Measurements from ENCODE around the gene WDFY2. TPM values are rescaled to one million over a fixed set of nuclear protein-coding genes. Genes with fewer than 3 reads are reported as not detected.
A peak's percentile ranks its signal among the peaks of the same experiment; 100 is the strongest.

The WDFY2 gene
- total RNA-seq, 1 donor = 11.9 TPM

DNA sequence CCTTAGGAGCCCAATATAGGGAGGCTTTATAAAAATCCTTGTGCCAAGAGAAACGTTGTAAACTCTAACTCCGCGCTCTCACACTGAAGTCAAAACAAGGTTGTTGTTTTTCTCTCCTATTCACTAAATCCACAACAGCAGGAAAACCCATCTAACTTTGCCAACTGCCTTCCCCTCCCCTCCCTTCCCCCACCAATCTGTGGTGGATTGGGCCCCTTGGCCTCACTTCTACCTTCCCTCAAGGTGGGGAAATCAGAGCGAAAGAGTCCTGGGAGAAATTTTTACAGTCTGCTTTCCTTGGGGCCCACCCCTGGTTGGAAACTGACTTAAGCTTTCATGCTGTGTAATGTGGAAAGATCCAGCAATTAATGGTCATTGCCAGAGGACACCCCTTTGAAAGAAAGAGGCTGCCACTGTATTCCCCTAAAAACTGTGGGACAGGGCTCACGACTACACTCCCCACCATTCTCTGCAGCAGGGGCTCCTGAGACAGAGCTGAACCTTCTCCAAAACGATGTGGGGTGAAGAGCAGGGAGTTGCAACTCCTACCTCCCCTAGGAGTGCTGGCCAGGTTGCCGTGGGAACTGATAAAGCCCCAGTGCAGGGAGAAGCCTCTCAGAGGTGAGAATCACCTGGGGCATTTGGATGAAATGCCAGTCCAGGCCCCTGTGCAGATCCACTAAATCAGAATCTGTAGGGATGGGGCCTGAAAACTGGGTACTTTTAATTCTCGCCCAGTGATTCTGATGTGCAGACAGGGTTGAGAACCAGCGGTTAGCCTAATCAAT is 218.6 kb downstream of the WDFY2 start:
- peaks cover 3% of the 10 kb centered on the region for H3K27me3 ChIP-seq (ENCODE audit: insufficient read depth, low read length)
- no peaks in the 10 kb centered on the region for H3K36me3 ChIP-seq (ENCODE audit: insufficient read depth, low read length)
- peak overlapping the region; percentile 79 for H3K27ac ChIP-seq (ENCODE audit: low read depth, low read length)
- H3K4me2 ChIP-seq (ENCODE audit: insufficient read depth, low read length) = peak overlapping the region; percentile 93
- H3K9me3 ChIP-seq (ENCODE audit: low read depth, low read length) = no peaks in the 10 kb centered on the region
- peak overlapping the region; percentile 87 for H3K4me3 ChIP-seq (ENCODE audit: insufficient read depth, low read length)
- peak; percentile 56 for DNase-seq (ENCODE audit: insufficient read length, low spot score, missing footprints)
- peak overlapping the region; percentile 93 for H2AFZ ChIP-seq (ENCODE audit: low read length)
- no peaks in the 10 kb centered on the region for H4K20me1 ChIP-seq (ENCODE audit: insufficient read depth, low read length)
- no peak for TF ChIP-seq CTCF (IDR thresholded peaks at IDR 0.05; ENCODE audit: extremely low read depth, low read depth, low read length)
- no peaks in the 10 kb centered on the region for H3K79me2 ChIP-seq (ENCODE audit: insufficient read depth, low read length)
- H3K4me1 ChIP-seq (ENCODE audit: insufficient read depth, low read length) = peaks cover 25% of the 10 kb centered on the region

DNA sequence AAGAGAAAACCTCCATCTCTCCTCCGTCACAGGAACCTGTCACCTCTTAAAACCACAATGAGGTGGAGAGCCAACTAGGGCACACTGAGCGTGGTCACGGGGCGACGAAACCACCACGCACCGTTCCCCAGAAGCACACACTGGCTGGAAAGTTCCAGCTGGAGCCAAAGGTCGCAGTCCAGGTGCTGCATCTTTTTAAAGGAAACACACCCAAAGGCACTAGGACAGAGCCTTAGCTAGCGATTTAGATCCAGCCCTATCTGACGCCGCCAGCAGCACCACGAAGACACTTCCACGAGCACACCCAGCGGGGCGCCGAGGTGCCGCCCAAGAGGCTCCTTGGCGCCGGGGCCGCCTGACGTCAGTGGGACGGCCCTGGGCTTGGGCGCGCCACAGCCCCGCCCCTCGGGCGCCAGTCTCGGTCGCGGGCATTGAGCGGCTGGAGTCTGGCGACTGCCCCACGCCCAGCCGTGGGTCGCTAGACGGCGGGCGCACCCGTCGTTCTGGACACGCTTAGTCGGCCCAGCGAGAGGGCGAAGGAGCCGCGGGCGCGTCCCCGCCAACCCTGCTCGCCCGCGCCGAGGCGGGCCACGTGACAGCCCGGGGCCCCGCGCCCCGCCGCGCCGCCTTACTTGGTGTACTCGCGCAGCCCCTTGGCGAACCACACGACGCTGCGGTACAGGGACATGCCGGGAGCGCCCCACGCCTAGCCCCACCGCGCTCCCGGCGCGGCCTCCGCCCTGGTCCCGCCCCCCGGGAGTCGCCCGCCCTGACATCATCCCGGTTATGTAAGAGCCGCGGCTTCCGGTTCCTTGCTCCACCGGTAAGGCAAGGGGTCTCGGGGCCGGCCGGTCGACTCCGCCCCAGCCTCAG is 219.4 kb downstream of the WDFY2 start, which contains the start of gene DHRS12:
TSS of gene DHRS12 (minus strand) at position 742 of the 873 bp plus-strand sequence. CDS start 4,504 bp downstream, outside the sequence.
- no peaks in the 10 kb centered on the region for H3K79me2 ChIP-seq (ENCODE audit: insufficient read depth, low read length)
- H3K4me2 ChIP-seq (ENCODE audit: insufficient read depth, low read length) = peak within 1 kb of the TSS; percentile 93
- peaks cover 25% of the 10 kb centered on the region for H3K4me1 ChIP-seq (ENCODE audit: insufficient read depth, low read length)
- DNase-seq (ENCODE audit: insufficient read length, low spot score, missing footprints) = peak; percentile 98
- no peak for TF ChIP-seq CTCF (IDR thresholded peaks at IDR 0.05; ENCODE audit: extremely low read depth, low read depth, low read length)
- no peaks in the 10 kb centered on the region for H4K20me1 ChIP-seq (ENCODE audit: insufficient read depth, low read length)
- H3K36me3 ChIP-seq (ENCODE audit: insufficient read depth, low read length) = no peaks in the 10 kb centered on the region
- H3K27ac ChIP-seq (ENCODE audit: low read depth, low read length) = peak within 1 kb of the TSS; percentile 79
- H3K9me3 ChIP-seq (ENCODE audit: low read depth, low read length) = no peaks in the 10 kb centered on the region
- peak within 1 kb of the TSS; percentile 93 for H2AFZ ChIP-seq (ENCODE audit: low read length)
- H3K4me3 ChIP-seq (ENCODE audit: insufficient read depth, low read length) = peak within 1 kb of the TSS; percentile 87
- peaks cover 3% of the 10 kb centered on the region for H3K27me3 ChIP-seq (ENCODE audit: insufficient read depth, low read length)

DNA sequence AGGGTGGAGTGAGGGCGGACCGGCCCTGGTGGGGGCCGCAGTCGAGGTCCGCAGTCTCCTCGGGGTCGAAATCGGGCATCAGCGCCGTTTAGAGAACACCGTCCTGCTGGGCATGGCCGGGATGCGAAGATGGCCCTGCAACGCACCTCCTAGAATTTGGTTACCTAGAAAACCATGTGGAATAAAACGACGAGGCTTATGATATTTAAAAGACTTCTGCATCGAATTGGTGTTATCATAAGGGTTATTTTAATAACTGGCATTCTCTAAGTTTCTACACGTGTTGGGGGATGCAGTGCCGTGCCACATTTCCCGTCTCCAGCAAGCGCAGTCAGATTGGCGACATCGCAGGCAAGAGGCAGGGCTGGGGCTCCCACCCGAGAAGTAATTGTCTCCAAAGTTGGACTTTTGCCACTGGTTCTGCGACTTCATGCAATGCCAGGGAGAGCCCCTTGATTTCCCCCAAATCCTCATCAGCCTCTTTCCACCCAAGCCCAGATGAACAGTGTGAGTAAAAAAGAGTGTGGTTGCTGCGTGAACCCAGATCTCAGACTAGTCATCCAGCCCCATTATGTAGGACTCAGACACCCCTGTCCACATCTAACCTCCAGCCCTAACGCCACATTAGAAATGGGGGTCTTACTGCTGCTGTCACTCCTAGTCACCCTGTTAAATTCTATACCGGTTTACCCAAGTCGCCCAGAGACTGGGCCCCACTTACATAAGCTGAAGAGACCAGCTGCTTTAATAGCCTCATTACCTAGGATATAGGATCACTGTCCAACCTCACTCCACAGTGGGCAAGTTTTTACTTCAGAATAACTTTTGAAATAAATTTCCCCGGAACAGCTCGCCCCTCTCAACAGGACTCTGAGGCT is 220.3 kb downstream of the WDFY2 start:
- peak; percentile 75 for DNase-seq (ENCODE audit: insufficient read length, low spot score, missing footprints)
- Histone ChIP-seq H3K27me3 (ENCODE audit: insufficient read depth, low read length) (peaks cover 3% of the 10 kb centered on the region), H3K36me3 (ENCODE audit: insufficient read depth, low read length) (no peaks in the 10 kb centered on the region), H3K4me3 (ENCODE audit: insufficient read depth, low read length) (peak overlapping the region; percentile 87), H3K4me2 (ENCODE audit: insufficient read depth, low read length) (peak overlapping the region; percentile 93), H2AFZ (ENCODE audit: low read length) (peak overlapping the region; percentile 93), H3K4me1 (ENCODE audit: insufficient read depth, low read length) (peaks cover 25% of the 10 kb centered on the region), H4K20me1 (ENCODE audit: insufficient read depth, low read length) (no peaks in the 10 kb centered on the region), H3K9me3 (ENCODE audit: low read depth, low read length) (no peaks in the 10 kb centered on the region), H3K79me2 (ENCODE audit: insufficient read depth, low read length) (no peaks in the 10 kb centered on the region), H3K27ac (ENCODE audit: low read depth, low read length) (peak overlapping the region; percentile 79)
- TF ChIP-seq CTCF (IDR thresholded peaks at IDR 0.05; ENCODE audit: extremely low read depth, low read depth, low read length) = no peak
